Endothelial cell of hepatic sinusoid (primary cell): ENCODE results near the gene IL27RA.

Experiments used
- in situ Hi-C: cut with HindIII; loops from 2 replicates; pipeline ENCODE4 v1.10.0; 2017; ENCODE audit warnings: low sequenced_read_pairs

Gene IL27RA

GRCh38 chr19:14056741-14057356 is 25.3 kb downstream of the IL27RA start:
- in situ Hi-C loops = no loop called here

DNA sequence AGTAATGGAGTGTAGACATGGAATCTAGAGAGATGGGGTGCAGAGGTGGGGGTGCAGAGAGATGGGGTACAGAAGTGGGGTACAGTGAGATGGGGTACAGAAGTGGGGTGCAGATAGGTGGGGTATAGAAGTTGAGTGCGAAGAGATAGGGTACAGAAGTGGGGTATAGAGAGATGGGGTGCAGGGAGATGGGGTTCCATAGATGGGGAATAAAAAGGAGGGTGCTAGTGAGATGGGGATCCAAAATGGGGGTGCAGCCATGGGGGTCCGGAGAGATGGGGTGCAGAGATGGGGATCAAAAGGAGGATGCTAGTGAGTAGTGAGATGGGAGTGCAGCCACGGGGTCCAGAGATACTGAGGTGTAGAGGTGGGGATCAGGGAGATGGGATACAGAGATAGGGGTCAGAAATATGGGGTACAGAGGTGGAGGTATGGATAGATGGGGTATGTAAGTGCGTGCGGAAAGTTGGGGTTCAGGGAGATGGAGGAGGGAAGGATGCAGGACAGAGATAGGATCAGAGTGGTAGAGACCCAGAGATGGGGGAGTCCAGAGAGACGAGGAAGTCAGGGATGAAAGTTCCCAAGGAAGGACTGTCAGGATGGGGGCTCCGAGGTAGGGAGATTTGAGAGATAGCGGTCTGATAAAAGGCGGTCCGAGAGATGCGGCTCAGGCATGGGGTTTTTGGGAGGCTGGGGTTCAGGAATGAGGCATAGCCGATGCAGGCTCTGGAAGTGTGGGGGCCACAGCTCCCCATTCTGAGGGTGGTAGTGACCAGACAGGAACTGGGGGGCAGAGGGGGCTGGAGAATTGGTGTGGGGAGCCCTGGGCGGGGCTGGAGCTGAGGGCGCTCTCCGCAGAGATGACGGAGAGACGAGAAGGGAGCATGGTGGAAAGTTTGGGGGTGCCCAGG is 26.9 kb downstream of the IL27RA start:
- in situ Hi-C loops = no loop called here

DNA sequence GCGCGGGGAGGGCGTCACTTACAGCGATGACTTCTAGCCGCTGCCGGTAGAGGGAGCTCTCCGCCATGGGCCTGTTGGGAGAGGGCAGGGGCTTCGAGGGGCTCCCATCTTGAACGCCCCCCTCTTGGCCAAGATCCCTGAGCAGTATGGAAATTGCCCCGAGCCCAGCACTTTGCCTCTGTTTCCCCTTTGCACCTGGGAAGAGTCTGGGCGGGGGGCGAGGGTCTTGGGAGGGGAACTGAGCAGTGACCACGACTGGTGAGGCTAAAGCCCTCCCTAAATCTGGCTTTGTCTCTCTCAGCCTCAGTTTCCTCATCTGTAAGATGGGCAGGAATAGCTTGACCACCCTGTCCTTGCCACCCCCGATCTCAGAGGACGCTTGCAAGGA is 27.5 kb downstream of the IL27RA start:
- in situ Hi-C loops = no loop called here

DNA sequence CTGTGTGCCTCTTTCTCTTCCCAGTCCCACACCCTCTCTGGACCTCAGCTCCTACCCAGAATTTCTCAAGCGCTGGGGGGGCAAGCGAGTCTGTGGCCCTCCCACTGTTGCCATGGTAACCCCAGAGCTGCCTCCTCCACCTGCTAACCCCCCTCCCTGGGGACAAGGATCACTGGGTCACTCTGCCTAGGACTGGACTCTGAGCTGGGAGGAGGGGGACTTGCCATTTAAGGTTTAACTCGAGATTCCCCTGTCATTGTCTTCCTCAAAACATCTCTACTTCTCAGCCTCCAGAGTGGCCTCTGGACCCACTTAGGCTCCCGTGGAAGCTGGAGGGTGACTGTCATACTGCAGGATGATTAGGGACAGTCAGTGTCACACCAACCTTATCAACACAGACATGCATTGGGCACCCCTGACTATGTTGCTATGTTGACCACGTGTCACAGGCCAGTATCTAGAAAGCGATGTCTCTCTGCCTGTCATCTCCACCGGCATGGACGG is 28.1 kb downstream of the IL27RA start:
- in situ Hi-C loops = no loop called here

DNA sequence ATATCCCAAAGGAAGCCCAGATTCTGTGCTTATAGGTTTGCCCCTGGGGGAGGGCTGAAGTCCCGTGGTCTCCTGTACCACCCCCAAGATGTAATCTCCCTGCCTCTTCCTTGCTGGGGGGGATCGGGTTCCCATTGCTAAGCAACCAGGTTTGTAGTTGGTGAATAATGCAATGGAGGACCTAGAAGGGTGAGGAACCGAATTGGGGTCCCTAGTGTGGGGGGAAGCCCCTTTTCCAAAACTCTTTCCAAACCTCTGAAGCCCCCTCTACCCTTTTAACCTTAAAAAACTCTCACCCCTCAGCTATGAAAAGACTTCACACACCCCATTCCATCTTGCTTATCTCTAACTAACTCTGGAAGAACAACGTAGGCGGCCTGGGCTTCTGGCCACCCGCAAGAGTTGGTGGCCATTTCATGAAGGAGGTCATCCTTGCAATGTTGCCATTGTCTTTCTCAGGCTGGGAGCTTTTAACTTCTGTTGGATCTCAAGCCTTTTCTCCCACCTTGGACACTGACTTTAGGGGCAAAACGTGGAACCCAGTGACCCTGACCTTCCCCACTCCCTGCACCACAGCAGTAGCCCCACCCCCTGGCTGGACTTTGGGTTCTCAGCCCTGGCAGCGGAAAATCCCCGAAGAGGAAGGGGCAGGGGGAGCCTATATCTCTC is 29.7 kb downstream of the IL27RA start:
- in situ Hi-C loops = no loop called here

GRCh38 chr19:14061751-14062557 is 30.4 kb downstream of the IL27RA start, which contains the start of gene PALM3:
Gene PALM3 (minus strand): TSS chr19:14062076. CDS start chr19:14061980, 96 bp downstream.
- in situ Hi-C loops = no loop called here

DNA sequence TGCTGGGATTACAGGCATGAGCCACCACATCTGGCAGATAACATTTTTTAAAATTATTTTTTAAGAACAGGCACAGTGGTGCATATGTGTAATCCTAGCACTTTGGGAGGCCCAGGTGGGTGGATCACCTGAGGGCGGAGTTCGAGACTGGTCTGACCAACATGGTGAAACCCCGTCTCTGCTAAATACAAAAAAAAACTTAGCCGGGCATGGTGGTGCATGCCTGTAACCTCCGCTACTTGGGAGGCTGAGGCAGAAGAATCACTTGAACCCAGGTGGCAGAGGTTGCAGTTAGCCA is 30.9 kb downstream of the IL27RA start:
- in situ Hi-C loops = no loop called here

GRCh38 chr19:14063105-14063504 is 31.5 kb downstream of the IL27RA start:
- in situ Hi-C loops = no loop called here

- in situ Hi-C loops = no loop called here
Measured at GRCh38 chr19:14066134-14066533, 34.6 kb downstream of the IL27RA start.

DNA sequence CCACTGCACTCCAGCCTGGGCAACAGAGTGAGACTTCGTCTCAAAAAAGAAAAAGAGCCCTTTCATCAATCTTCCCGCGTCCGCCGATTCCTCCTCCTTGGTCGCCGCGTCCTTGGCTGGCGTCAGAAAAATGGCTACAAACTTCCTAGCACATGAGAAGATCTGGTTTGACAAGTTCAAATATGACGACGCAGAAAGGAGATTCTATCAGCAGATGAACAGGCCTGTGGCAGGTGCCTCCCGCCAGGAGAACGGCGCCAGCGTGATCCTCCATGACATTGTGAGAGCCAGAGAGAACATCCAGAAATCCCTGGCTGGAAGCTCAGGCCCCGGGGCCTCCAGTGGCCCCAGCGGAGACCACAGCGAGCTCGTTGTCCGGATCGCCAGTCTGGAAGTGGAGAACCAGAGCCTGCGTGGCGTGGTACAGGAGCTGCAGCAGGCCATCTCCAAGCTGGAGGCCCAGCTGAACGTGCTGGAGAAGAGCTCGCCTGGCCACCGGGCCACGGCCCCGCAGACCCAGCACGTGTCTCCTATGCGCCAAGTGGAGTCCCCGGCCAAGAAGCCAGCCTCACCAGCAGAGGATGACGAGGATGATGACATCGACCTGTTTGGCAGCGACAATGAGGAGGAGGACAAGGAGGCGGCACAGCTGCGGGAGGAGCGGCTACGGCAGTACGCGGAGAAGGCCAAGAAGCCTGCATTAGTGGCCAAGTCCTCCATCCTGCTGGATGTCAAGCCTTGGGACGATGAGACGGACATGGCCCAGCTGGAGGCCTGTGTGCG is 38.9 kb downstream of the IL27RA start:
- in situ Hi-C loops = no loop called here

DNA sequence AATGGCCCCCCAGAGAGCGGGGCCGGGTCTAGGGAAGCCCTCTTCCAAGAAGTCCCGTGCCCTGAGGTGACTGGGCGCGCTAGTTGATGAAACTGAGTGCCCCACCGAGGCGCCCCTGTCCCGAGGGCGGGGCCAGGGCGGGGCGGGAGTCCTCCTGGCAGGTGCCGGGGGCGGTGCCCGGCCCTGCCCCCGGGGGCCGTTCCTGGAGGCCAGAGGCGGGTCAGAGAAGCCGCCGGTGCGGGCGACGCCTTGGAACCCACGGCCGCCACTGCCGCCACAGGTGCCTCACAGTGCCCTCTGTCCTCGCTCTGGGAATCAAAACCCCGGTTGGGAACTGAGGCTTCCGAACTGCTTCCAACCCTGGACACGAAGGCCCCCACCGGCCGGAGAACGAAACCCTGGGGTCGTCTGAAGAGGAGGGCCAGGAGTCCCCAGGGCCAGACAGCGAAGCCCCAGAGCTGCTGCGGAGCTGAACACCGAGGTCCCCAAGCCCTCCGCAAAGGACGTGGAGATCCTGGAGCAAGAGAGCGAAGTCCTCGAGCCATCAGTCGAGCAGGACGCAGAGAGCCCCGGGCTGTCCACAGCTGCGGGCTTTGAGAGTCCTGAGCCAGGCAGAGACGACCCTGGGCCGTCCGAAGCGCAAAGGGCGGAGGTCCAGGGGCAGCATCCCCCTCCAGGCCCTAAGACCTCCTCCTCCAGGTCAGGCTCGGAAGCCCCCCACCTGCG is 41.1 kb downstream of the IL27RA start, which contains the start of gene MISP3:
TSS of gene MISP3 (plus strand) at position 252 of the 726 bp plus-strand sequence. CDS start 524 bp downstream, outside the sequence.
- in situ Hi-C loops = no loop called here

DNA sequence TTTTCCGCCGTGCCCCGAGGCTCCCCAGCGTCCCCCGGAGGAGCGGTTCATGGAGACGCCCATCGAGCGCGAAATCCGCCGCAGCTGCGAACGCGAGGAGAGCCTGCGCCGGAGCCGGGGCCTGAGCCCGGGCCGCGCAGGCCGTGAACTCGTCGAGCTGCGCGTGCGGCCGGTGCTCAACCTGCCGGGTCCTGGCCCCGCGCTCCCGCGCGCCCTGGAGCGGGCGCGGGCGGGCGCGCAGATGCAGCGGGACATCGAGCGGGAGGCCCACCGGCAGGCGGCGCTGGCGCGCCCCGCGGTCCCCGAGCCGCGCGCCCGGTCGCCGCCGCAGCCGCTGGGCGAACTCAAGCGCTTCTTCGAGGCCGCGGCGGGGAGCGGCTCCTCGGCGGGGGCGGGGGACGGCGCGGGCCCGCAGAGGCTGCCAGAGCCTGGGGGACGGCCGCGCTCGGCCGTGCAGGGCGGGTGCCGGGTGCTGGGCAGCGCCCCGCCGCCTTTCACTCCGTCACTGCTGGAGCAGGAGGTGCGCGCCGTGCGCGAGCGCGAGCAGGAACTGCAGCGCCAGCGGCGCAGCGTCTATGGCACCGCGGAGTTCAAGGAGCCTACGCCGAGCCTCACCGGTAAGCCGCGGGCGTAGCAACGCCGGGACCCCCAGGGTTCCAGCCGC is 41.8 kb downstream of the IL27RA start:
- in situ Hi-C loops = no loop called here

DNA sequence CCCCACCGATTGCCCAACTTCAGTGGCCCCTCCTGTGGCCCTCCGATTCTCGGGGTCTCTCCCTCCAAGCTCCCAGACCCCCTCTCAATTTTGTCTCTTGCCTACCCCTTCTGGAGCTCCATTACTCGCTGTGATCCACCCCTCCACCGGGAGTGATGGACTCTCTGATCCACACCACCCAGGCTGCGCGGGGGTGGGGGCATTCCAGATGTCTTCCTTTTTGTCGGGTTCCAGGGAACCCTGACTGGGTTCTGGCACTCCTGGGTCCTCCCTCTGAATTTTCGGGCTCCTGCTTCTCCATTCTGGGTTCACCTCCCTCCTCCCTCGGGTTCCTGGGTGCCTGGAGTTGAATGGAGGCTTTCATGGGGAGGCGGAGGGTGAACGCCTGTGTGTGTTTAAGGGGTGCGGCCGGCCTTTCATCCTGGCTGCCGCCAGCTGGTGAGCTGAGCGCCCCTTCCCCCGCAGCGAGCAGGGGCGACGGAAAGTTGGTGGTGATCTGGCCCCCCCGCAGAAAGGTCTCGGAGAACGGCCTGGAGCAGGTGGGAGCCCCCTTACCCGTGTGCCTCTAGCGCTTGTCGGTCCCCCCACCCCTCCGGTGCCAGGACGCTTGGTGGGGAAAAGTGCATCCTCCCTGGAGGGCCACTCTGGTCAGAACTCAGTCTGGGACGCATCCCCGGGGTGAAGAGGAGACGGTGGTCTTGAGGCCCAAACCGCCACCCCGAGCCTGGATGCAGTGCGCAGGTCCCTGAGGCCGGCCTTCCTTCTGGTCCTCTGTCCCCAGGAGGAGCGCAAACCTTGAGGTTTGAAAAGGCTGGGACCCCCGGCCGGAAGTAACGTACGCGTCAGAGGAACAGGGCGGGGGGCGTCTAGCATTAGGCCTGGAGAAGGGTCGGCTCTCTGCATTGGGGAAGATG is 42.6 kb downstream of the IL27RA start:
- in situ Hi-C loops = no loop called here

DNA sequence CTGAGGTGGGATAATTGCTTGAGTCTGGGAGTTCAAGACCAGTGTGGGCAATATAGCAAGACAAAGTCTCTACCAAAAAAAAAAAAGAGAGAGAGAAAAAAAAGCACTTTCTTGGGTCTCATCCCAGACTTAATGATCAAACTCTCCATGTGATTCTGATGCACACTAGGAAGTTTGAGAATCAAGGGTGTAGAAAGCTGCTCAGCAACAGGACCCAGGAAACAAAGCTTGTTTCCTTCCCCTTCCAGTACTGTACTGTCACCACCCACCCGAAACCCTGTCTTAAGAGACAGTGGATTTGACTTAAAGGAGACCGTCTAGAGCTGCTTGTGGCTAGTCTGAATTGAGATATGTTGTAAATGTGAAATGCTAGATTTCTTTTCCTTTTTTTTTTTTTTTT is 46.8 kb downstream of the IL27RA start:
- in situ Hi-C loops = loop anchor here (5.0 to 25.0 kb wide), 3 partner anchors 59 to 341 kb away; partner anchors contain the start of gene ASF1B

- in situ Hi-C loops = loop anchor here (25.0 kb wide), 1 partner anchor 344 kb away; a partner anchor contains a TSS
Measured at GRCh38 chr19:14080887-14081796, 49.6 kb downstream of the IL27RA start.
